ENCODE data around the gene GRM1. TPM values are rescaled to one million over a fixed set of nuclear protein-coding genes. Genes with fewer than 3 reads are reported as not detected.

Gene GRM1
- total RNA-seq, 1 donor from 2014 or later = 0.79 TPM

DNA sequence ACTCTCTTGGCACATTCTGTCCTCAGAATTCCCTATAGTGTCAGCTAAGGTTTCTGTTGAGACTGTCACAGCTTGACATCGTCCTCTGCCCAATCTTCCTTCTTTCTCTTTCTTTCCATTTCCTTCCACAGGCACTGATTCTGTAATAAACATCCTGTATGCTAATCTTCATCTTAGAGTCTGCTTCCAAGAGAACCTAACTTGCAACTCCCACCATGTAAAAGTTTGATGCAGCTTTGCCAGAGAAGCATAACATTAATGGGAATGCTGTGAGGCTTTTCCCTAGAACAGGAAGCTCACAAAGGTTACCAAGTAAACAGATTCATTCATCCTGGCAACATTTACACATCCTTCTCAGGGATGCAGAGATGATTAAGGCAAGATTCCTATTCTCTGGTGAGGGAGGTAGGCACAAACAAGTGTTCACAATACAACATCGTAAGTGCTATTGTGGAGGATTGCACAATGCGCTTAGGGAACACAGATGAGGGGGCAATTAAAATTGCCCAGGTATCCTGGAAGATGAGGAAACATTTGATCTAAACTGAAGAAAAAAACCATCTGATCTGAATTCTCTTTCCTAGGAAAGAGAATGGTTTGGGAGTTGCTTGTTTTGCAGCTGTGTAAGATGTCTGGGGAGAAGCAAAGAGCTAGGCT, 74.7 kb downstream of the GRM1 start:
- DNase-seq (ENCODE audit: low spot score) = no peak
- no peak overlapping the region for H3K27ac ChIP-seq
- no peaks in the 10 kb centered on the region for H4K20me1 ChIP-seq (ENCODE audit: low read depth)
- H3K4me2 ChIP-seq = no peak overlapping the region
- H3K27me3 ChIP-seq = no peaks in the 10 kb centered on the region
- no peak overlapping the region for H3K9ac ChIP-seq
- H3K4me3 ChIP-seq = no peak overlapping the region
- Mint-ChIP-seq H3K27me3 (ENCODE audit: insufficient read depth, low read depth) (peaks cover 2% of the 10 kb centered on the region), H3K4me1 (peaks cover 3% of the 10 kb centered on the region), H3K4me3 (no peak overlapping the region), H3K36me3 (no peaks in the 10 kb centered on the region), H3K27ac (peak overlapping the region; percentile 1), H3K9me3 (peaks cover 8% of the 10 kb centered on the region)
- H2AFZ ChIP-seq (replicated peaks) = peak overlapping the region; percentile 58
- peaks cover 5% of the 10 kb centered on the region for H3K4me1 ChIP-seq
- no peaks in the 10 kb centered on the region for H3K79me2 ChIP-seq (ENCODE audit: low read depth)
- H3K36me3 ChIP-seq = no peaks in the 10 kb centered on the region
- no peaks in the 10 kb centered on the region for H3F3A ChIP-seq (ENCODE audit: low read depth)
- no peaks in the 10 kb centered on the region for H3K9me3 ChIP-seq (ENCODE audit: low read depth)
- TF ChIP-seq, protein P1, sequence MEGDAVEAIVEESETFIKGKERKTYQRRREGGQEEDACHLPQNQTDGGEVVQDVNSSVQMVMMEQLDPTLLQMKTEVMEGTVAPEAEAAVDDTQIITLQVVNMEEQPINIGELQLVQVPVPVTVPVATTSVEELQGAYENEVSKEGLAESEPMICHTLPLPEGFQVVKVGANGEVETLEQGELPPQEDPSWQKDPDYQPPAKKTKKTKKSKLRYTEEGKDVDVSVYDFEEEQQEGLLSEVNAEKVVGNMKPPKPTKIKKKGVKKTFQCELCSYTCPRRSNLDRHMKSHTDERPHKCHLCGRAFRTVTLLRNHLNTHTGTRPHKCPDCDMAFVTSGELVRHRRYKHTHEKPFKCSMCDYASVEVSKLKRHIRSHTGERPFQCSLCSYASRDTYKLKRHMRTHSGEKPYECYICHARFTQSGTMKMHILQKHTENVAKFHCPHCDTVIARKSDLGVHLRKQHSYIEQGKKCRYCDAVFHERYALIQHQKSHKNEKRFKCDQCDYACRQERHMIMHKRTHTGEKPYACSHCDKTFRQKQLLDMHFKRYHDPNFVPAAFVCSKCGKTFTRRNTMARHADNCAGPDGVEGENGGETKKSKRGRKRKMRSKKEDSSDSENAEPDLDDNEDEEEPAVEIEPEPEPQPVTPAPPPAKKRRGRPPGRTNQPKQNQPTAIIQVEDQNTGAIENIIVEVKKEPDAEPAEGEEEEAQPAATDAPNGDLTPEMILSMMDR (IDR thresholded peaks at IDR 0.05) = no peak
- no peak for TF ChIP-seq EZH2 (IDR thresholded peaks at IDR 0.05)
- TF ChIP-seq EZH2phosphoT487 (IDR thresholded peaks at IDR 0.05) = no peak

DNA sequence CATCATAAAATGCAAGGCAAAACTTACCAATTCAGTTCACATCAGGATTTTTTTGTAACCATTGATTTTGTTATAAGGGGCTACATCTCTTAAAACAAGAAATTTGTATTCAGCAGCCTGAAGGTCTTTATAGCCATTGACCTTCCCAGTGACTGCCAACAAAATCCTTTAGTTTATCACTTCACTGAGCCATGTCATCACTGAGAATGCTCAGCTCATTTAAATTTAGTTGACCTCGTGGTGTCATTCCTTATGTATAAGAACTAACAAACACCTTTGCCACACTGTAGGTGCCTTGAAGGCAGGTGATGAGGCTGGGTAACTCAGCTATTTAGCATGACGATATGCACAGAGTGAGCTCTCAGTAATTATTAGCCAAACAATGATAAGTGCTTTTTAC, 77.7 kb downstream of the GRM1 start:
- no peak overlapping the region for H2AFZ ChIP-seq (replicated peaks)
- H3K9me3 ChIP-seq (ENCODE audit: low read depth) = no peaks in the 10 kb centered on the region
- Mint-ChIP-seq H3K9me3 (peaks cover 20% of the 10 kb centered on the region), H3K27ac (no peak overlapping the region), H3K27me3 (ENCODE audit: insufficient read depth, low read depth) (peaks cover 2% of the 10 kb centered on the region), H3K4me1 (peaks cover 3% of the 10 kb centered on the region), H3K36me3 (peaks cover 1% of the 10 kb centered on the region), H3K4me3 (no peak overlapping the region)
- H3K36me3 ChIP-seq = no peaks in the 10 kb centered on the region
- no peaks in the 10 kb centered on the region for H3K27me3 ChIP-seq
- no peaks in the 10 kb centered on the region for H4K20me1 ChIP-seq (ENCODE audit: low read depth)
- H3K9ac ChIP-seq = no peak overlapping the region
- TF ChIP-seq EZH2 (IDR thresholded peaks at IDR 0.05) = no peak
- H3F3A ChIP-seq (ENCODE audit: low read depth) = no peaks in the 10 kb centered on the region
- no peak for DNase-seq (ENCODE audit: low spot score)
- H3K4me2 ChIP-seq = no peak overlapping the region
- H3K27ac ChIP-seq = no peak overlapping the region
- peaks cover 5% of the 10 kb centered on the region for H3K4me1 ChIP-seq
- H3K79me2 ChIP-seq (ENCODE audit: low read depth) = no peaks in the 10 kb centered on the region
- no peak overlapping the region for H3K4me3 ChIP-seq

DNA sequence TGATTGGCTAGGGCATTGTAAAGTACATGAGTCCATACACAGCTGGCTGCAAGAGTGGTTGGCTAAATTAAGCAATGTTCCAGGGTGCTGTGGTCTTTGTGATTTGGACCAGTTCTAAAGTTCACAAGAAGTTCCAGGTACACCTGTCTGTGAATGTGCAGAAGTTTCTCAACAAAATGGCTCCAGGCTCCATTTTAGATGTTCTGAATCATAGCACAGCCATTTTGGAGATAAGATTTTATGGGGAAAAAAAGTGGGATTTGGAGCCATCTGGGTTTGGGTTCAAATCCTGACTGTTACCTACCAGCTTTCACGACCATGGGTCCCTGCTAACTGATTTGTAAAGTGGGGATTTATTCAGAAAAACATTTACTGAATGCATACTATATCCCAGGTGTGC, 82.1 kb downstream of the GRM1 start:
- peaks cover 15% of the 10 kb centered on the region for H3K9me3 Mint-ChIP-seq
- Histone ChIP-seq H2AFZ (replicated peaks) (no peak overlapping the region), H3K9ac (no peak overlapping the region), H3K4me2 (no peak overlapping the region), H3K4me3 (no peak overlapping the region), H3K27me3 (no peaks in the 10 kb centered on the region), H3K79me2 (ENCODE audit: low read depth) (no peaks in the 10 kb centered on the region), H3K9me3 (ENCODE audit: low read depth) (no peaks in the 10 kb centered on the region), H3F3A (ENCODE audit: low read depth) (no peaks in the 10 kb centered on the region), H3K4me1 (no peaks in the 10 kb centered on the region), H3K36me3 (no peaks in the 10 kb centered on the region), H4K20me1 (ENCODE audit: low read depth) (no peaks in the 10 kb centered on the region), H3K27ac (no peak overlapping the region)
- no peak overlapping the region for H3K27ac Mint-ChIP-seq
- no peak for DNase-seq (ENCODE audit: low spot score)
- no peak overlapping the region for H3K4me3 Mint-ChIP-seq
- no peak for TF ChIP-seq EZH2phosphoT487 (IDR thresholded peaks at IDR 0.05)
- peaks cover 1% of the 10 kb centered on the region for H3K36me3 Mint-ChIP-seq
- no peaks in the 10 kb centered on the region for H3K27me3 Mint-ChIP-seq (ENCODE audit: insufficient read depth, low read depth)
- H3K4me1 Mint-ChIP-seq = no peaks in the 10 kb centered on the region

DNA sequence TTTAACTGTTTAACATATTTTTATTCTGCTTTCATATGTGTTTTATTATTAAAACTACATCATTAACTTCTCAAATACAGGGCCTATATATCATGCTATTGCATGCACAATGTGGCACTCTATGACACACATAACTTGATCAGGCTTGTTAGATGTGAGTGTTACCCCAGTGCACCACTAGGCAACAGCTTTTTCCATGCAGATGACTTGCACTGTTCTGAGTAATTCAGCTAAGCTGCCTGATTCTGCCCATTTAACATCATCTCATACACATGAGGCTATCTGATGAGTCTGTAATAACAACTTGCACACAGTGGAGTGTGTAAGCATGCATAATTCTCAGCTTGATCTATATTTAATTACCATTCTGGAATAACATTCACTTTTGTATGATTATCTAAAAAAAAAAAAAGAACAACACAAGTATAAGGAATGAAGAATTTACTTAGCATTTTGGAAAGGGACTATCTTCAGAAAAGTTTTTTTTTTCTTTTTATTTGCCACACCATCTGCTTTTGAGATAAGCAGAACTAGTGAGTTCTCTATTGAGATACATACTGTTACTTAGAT, 83.1 kb downstream of the GRM1 start:
- Mint-ChIP-seq H3K27me3 (ENCODE audit: insufficient read depth, low read depth) (no peaks in the 10 kb centered on the region), H3K9me3 (peaks cover 15% of the 10 kb centered on the region), H3K4me3 (no peak overlapping the region), H3K36me3 (peaks cover 1% of the 10 kb centered on the region), H3K27ac (no peak overlapping the region), H3K4me1 (no peaks in the 10 kb centered on the region)
- Histone ChIP-seq H3K79me2 (ENCODE audit: low read depth) (no peaks in the 10 kb centered on the region), H2AFZ (replicated peaks) (no peak overlapping the region), H3K36me3 (no peaks in the 10 kb centered on the region), H3K4me3 (no peak overlapping the region), H3K27me3 (no peaks in the 10 kb centered on the region), H3K9ac (no peak overlapping the region), H3K27ac (no peak overlapping the region), H4K20me1 (ENCODE audit: low read depth) (no peaks in the 10 kb centered on the region), H3F3A (ENCODE audit: low read depth) (no peaks in the 10 kb centered on the region), H3K9me3 (ENCODE audit: low read depth) (no peaks in the 10 kb centered on the region), H3K4me1 (no peaks in the 10 kb centered on the region), H3K4me2 (no peak overlapping the region)
- DNase-seq (ENCODE audit: low spot score) = no peak
- TF ChIP-seq EZH2 (IDR thresholded peaks at IDR 0.05) (no peak), EZH2phosphoT487 (IDR thresholded peaks at IDR 0.05) (no peak)
- TF ChIP-seq, protein P1 (IDR thresholded peaks at IDR 0.05) = peak; percentile 5

Measured in neural progenitor cell (in vitro differentiated cells).